Measurements from ENCODE around the gene KIF3B. TPM values are rescaled to one million over a fixed set of nuclear protein-coding genes. Genes with fewer than 3 reads are reported as not detected.

The KIF3B gene
- total and polyA plus RNA-seq, 2 of the 13 experiments (the other 11 are each of a cell fraction or from before 2014, with no cell fraction given), result 23.6 to 28.8 TPM

DNA sequence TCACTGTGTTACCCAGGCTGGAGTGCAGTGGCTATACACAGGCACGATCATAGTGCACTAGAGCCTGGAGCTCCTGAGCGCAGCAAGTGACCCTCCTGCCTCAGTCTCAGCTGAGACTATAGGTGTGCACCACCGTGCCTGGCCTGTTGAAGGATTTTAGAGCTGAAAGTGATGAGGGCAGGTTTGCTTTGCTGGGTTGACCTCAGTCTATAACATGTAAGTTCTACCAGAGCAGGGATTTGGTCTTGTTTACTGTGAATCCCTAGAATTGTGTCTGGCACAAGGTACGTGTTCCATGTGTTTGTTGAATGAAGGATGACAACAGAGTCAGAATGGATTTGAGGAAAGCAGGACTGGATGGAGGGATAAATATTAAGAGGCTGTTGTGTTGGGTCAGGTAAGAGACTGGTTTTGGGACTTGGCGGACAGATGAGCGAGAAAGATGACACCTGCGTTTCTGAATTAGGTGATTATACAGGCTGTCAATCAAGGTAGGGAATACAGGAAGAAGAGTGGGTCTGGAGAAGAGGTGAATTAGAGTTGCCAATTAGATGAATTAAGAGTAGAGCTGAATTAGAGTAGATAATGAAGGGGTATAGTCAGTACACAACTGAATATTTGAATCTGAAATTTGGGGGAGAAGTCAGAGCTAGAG lies 87.2 kb downstream of the KIF3B start:
- 80% methylated on average over 7 of the region's 7 CpGs for WGBS (ENCODE audit: low lambda C conversion rate)
- Histone ChIP-seq H3K36me3 (replicated peaks in 1 of 2; ENCODE audit: control insufficient read depth in 1 of 2, insufficient read depth in 2 of 2, low read length in 2 of 2) (peaks cover 11 to 24% of the 10 kb centered on the region in 2 experiments), H3K9ac (ENCODE audit: insufficient read depth, low read depth, low read length) (no peak overlapping the region), H3K9me3 (ENCODE audit: low read length) (no peaks in the 10 kb centered on the region), H3K4me3 (replicated peaks in 1 of 3; ENCODE audit: insufficient read depth in 1 of 3, low read depth in 2 of 3, low read length in 3 of 3) (no peak overlapping the region), H4K20me1 (ENCODE audit: insufficient read depth, low read length) (peaks cover 99% of the 10 kb centered on the region), H3K4me2 (ENCODE audit: low read depth, low read length) (peak overlapping the region; percentile 7; the same call in 1 of the 2 replicates), H3K79me2 (ENCODE audit: insufficient read depth, low read length) (peaks cover 100% of the 10 kb centered on the region), H2AFZ (ENCODE audit: low read length) (no peak overlapping the region), H3K27me3 (ENCODE audit: control insufficient read depth in 1 of 2, insufficient read depth in 2 of 2, low read length in 2 of 2) (no peaks in the 10 kb centered on the region; a peak in 1 of 5 replicates), H3K4me1 (ENCODE audit: insufficient read depth, low read length) (peaks cover 100% of the 10 kb centered on the region), H3K27ac (ENCODE audit: extremely low read length, insufficient read depth, low read length) (no peak overlapping the region)
- no peak for DNase-seq (ENCODE audit: low spot score)
- FAIRE-seq, result no peak
- in situ Hi-C loops (cut with HindIII; ENCODE audit: extremely low pct_ligation_motif_present, low pct_unique_long_range_greater_than_20kb), result no loop called here
- intact Hi-C loops (cut with micrococcal nuclease; ENCODE audit: unreplicated experiment), result loop anchor here (5.0 kb wide), 1 partner anchor 37 kb away; no protein-coding TSS in a partner anchor
- peak; percentile 17 for ATAC-seq
- ChIA-PET POLR2A (interaction anchor here (1.2 to 2.2 kb wide), 4 partner anchors 8 to 111 kb away, joined by 3 to 6 read pairs (median 4); no protein-coding TSS in a partner anchor), CTCF (ENCODE audit: low intra/inter-chr PET ratio, low total read pairs) (no interaction called here)
- no TSS peak for BruUV-seq (replicated peaks)
- TF ChIP-seq NFIC (IDR thresholded peaks at IDR 0.05; ENCODE audit: low read length), result no peak
- TF ChIP-seq ZSCAN25 (CRISPR knock-in tag; IDR thresholded peaks at IDR 0.05), result no peak
- TF ChIP-seq SNRNP70 (IDR thresholded peaks at IDR 0.05; ENCODE audit: low read depth, low read length), result no peak
- no peak for TF ChIP-seq ZNF773 (CRISPR knock-in tag; IDR thresholded peaks at IDR 0.05; ENCODE audit: borderline replicate concordance)
- TF ChIP-seq, protein P1, sequence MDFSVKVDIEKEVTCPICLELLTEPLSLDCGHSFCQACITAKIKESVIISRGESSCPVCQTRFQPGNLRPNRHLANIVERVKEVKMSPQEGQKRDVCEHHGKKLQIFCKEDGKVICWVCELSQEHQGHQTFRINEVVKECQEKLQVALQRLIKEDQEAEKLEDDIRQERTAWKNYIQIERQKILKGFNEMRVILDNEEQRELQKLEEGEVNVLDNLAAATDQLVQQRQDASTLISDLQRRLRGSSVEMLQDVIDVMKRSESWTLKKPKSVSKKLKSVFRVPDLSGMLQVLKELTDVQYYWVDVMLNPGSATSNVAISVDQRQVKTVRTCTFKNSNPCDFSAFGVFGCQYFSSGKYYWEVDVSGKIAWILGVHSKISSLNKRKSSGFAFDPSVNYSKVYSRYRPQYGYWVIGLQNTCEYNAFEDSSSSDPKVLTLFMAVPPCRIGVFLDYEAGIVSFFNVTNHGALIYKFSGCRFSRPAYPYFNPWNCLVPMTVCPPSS (IDR thresholded peaks at IDR 0.05), result no peak
- TF ChIP-seq ZNF850 (CRISPR knock-in tag; conservative IDR thresholded peaks at IDR 0.05), result no peak
- TF ChIP-seq, protein P2, sequence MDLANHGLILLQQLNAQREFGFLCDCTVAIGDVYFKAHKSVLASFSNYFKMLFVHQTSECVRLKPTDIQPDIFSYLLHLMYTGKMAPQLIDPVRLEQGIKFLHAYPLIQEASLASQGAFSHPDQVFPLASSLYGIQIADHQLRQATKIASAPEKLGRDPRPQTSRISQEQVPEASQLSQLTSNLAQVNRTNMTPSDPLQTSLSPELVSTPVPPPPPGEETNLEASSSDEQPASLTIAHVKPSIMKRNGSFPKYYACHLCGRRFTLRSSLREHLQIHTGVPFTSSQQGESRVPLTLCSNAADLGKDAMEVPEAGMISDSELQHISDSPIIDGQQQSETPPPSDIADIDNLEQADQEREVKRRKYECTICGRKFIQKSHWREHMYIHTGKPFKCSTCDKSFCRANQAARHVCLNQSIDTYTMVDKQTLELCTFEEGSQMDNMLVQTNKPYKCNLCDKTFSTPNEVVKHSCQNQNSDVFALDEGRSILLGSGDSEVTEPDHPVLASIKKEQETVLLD (CRISPR knock-in tag; IDR thresholded peaks at IDR 0.05; ENCODE audit: low read depth), result 0 out of 2 replicates have a peak, but pooled peaks have one; percentile 29
- TF ChIP-seq SRF (IDR thresholded peaks at IDR 0.05; ENCODE audit: low read depth, low read length), result no peak
- TF ChIP-seq, protein P3, sequence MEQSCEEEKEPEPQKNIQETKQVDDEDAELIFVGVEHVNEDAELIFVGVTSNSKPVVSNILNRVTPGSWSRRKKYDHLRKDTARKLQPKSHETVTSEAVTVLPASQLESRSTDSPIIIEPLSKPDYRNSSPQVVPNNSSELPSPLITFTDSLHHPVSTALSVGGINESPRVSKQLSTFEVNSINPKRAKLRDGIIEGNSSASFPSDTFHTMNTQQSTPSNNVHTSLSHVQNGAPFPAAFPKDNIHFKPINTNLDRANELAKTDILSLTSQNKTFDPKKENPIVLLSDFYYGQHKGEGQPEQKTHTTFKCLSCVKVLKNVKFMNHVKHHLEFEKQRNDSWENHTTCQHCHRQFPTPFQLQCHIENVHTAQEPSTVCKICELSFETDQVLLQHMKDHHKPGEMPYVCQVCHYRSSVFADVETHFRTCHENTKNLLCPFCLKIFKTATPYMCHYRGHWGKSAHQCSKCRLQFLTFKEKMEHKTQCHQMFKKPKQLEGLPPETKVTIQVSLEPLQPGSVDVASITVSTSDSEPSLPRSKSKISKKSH (CRISPR knock-in tag; IDR thresholded peaks at IDR 0.05; ENCODE audit: borderline replicate concordance), result no peak
- no peak for TF ChIP-seq ZNF234 (CRISPR knock-in tag; conservative IDR thresholded peaks at IDR 0.05)
- TF ChIP-seq ZNF780A (CRISPR knock-in tag; IDR thresholded peaks at IDR 0.05), result no peak
- TF ChIP-seq MBD4 (IDR thresholded peaks at IDR 0.05; ENCODE audit: borderline replicate concordance, low read length), result no peak
- no peak for TF ChIP-seq ZNF550 (CRISPR knock-in tag; IDR thresholded peaks at IDR 0.05; ENCODE audit: borderline replicate concordance)
- 0 out of 2 replicates have a peak, but pooled peaks have one; percentile 54 for TF ChIP-seq SSRP1 (CRISPR knock-in tag; IDR thresholded peaks at IDR 0.05)
- TF ChIP-seq TEAD2 (CRISPR knock-in tag; IDR thresholded peaks at IDR 0.05), result no peak
- TF ChIP-seq SP2 (CRISPR knock-in tag; IDR thresholded peaks at IDR 0.05), result no peak
- TF ChIP-seq, protein P4, sequence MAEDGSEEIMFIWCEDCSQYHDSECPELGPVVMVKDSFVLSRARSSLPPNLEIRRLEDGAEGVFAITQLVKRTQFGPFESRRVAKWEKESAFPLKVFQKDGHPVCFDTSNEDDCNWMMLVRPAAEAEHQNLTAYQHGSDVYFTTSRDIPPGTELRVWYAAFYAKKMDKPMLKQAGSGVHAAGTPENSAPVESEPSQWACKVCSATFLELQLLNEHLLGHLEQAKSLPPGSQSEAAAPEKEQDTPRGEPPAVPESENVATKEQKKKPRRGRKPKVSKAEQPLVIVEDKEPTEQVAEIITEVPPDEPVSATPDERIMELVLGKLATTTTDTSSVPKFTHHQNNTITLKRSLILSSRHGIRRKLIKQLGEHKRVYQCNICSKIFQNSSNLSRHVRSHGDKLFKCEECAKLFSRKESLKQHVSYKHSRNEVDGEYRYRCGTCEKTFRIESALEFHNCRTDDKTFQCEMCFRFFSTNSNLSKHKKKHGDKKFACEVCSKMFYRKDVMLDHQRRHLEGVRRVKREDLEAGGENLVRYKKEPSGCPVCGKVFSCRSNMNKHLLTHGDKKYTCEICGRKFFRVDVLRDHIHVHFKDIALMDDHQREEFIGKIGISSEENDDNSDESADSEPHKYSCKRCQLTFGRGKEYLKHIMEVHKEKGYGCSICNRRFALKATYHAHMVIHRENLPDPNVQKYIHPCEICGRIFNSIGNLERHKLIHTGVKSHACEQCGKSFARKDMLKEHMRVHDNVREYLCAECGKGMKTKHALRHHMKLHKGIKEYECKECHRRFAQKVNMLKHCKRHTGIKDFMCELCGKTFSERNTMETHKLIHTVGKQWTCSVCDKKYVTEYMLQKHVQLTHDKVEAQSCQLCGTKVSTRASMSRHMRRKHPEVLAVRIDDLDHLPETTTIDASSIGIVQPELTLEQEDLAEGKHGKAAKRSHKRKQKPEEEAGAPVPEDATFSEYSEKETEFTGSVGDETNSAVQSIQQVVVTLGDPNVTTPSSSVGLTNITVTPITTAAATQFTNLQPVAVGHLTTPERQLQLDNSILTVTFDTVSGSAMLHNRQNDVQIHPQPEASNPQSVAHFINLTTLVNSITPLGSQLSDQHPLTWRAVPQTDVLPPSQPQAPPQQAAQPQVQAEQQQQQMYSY (CRISPR knock-in tag; IDR thresholded peaks at IDR 0.05), result no peak
